Endodermal cell (in vitro differentiated cells): ENCODE results near the gene KRT25. TPM values are rescaled to one million over a fixed set of nuclear protein-coding genes. Genes with fewer than 3 reads are reported as not detected.

ENCODE experiments used
- DNase-seq: peaks from one replicate; pipeline ENCODE4 v3.0.0-alpha.2; 2017
- H3K27ac ChIP-seq: 2 replicates; pipeline ENCODE4 v1.5.1; 2013; ENCODE audit warnings: mild to moderate bottlenecking, low read depth, low read length, moderate library complexity
- H3K27me3 ChIP-seq: 2 replicates; pipeline ENCODE4 v1.6.1; 2013; ENCODE audit warnings: mild to moderate bottlenecking, low read length, moderate library complexity; ENCODE audit not compliant: insufficient read depth, control insufficient read depth, poor library complexity, severe bottlenecking
- H3K36me3 ChIP-seq: 2 replicates; pipeline ENCODE4 v1.7.0; 2013; ENCODE audit warnings: mild to moderate bottlenecking, low read length, moderate library complexity; ENCODE audit not compliant: control insufficient read depth, insufficient read depth
- H3K4me1 ChIP-seq: one replicate; pipeline ENCODE4 v1.7.0; 2013; ENCODE audit warnings: low read length; ENCODE audit not compliant: control insufficient read depth, insufficient read depth
- H3K4me3 ChIP-seq: 2 replicates; pipeline ENCODE4 v1.5.1; 2013; ENCODE audit warnings: mild to moderate bottlenecking, low read length, moderate library complexity
- H3K9ac ChIP-seq: 2 replicates; pipeline ENCODE4 v1.6.1; 2013; ENCODE audit warnings: mild to moderate bottlenecking, low read length, moderate library complexity; ENCODE audit not compliant: poor library complexity, severe bottlenecking; ENCODE audit errors: extremely low read depth
- H3K9me3 ChIP-seq: 2 replicates; pipeline ENCODE4 v1.6.1; 2013; ENCODE audit warnings: mild to moderate bottlenecking, low read length, moderate library complexity; ENCODE audit not compliant: control insufficient read depth
- H3K27ac Mint-ChIP-seq: 2 replicates; pipeline ENCODE4 v1.8.0; 2020; ENCODE audit warnings: mixed read lengths
- H3K27me3 Mint-ChIP-seq: 2 replicates; pipeline ENCODE4 v1.8.0; 2021; ENCODE audit warnings: mild to moderate bottlenecking, mixed read lengths; ENCODE audit not compliant: insufficient read depth
- H3K36me3 Mint-ChIP-seq: 2 replicates; pipeline ENCODE4 v1.8.0; 2020; ENCODE audit warnings: low read depth, mixed read lengths
- H3K4me1 Mint-ChIP-seq: 2 replicates; pipeline ENCODE4 v1.8.0; 2020; ENCODE audit warnings: mixed read lengths
- H3K4me3 Mint-ChIP-seq: 2 replicates; pipeline ENCODE4 v1.8.0; 2020; ENCODE audit warnings: mild to moderate bottlenecking, moderate library complexity, mixed read lengths
- H3K9me3 Mint-ChIP-seq: 2 replicates; pipeline ENCODE4 v1.8.0; 2020; ENCODE audit warnings: mild to moderate bottlenecking, mixed read lengths
- WGBS, 2 experiments: methylation state at CpG; one replicate each; pipeline versions ENCODE4 v1.1.5 to v1.1.7; 2013; ENCODE audit warnings: missing lambda C conversion rate in 2 of 2, mixed read lengths in 1 of 2; ENCODE audit not compliant: insufficient coverage in 1 of 2, insufficient read length in 1 of 2; 5-methylcytosine and 5-hydroxymethylcytosine counted together
- total RNA-seq, 2 donors: library from RNA; stranded (reverse); fragmentation: NEBNext Ultra II Directional in 1 of 2; extraction: Animal tissue kit (Norgen Biotek cat#: 25700) in 1 of 2; gene quantifications; 2 replicates in 1 of 2; 3 replicates in 1 of 2; pipeline ENCODE4 v1.2.1, GENCODE V29; 2021
- TF ChIP-seq, protein P1 (sequence below): fragments of 200-600 bp; sonication (generic); conservative IDR thresholded peaks from 2 replicates; pipeline ENCODE4 v1.5.0; 2021; ENCODE audit warnings: antibody characterized with exemption, mild to moderate bottlenecking

The KRT25 gene
- total RNA-seq, 2 donors from 2014 or later: not detected

DNA sequence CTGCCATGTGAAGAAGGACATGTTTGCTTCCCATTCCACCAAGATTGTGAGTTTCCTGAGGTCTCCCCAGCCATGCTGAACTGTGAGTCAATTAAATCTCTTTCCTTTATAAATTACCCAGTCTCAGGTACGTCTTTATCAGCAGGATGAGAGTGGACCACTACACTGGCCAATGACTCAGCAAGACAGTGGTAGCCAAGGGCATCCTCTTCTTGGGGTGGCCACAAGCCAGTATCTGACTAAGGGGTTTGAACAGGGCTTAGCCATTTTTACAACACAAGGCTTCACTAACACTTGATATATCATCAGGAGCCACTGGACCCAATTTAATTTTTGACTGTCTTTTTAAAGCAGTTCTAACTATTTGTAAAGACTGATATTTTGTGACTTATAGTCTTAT is 30.5 kb downstream of the KRT25 start:
- no peak overlapping the region for H3K27ac ChIP-seq
- peaks cover 12% of the 10 kb centered on the region for H3K9me3 ChIP-seq
- Mint-ChIP-seq H3K9me3 (peaks cover 7% of the 10 kb centered on the region), H3K4me3 (no peak overlapping the region), H3K4me1 (peaks cover 15% of the 10 kb centered on the region), H3K27me3 (peaks cover 6% of the 10 kb centered on the region), H3K27ac (no peak overlapping the region), H3K36me3 (no peaks in the 10 kb centered on the region)
- H3K9ac ChIP-seq: no peak overlapping the region
- WGBS, 2 experiments: 89% methylated on average over 1 of the region's 1 CpG; no CpG with 5 or more reads in 1 of the 2 experiments
- no peaks in the 10 kb centered on the region for H3K36me3 ChIP-seq
- no peaks in the 10 kb centered on the region for H3K27me3 ChIP-seq
- no peaks in the 10 kb centered on the region for H3K4me1 ChIP-seq
- TF ChIP-seq, protein P1, sequence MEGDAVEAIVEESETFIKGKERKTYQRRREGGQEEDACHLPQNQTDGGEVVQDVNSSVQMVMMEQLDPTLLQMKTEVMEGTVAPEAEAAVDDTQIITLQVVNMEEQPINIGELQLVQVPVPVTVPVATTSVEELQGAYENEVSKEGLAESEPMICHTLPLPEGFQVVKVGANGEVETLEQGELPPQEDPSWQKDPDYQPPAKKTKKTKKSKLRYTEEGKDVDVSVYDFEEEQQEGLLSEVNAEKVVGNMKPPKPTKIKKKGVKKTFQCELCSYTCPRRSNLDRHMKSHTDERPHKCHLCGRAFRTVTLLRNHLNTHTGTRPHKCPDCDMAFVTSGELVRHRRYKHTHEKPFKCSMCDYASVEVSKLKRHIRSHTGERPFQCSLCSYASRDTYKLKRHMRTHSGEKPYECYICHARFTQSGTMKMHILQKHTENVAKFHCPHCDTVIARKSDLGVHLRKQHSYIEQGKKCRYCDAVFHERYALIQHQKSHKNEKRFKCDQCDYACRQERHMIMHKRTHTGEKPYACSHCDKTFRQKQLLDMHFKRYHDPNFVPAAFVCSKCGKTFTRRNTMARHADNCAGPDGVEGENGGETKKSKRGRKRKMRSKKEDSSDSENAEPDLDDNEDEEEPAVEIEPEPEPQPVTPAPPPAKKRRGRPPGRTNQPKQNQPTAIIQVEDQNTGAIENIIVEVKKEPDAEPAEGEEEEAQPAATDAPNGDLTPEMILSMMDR: no peak
- H3K4me3 ChIP-seq: no peak overlapping the region
- no peak for DNase-seq

- H3K9me3 ChIP-seq: peaks cover 12% of the 10 kb centered on the region
- H3K36me3 ChIP-seq: no peaks in the 10 kb centered on the region
- Mint-ChIP-seq H3K36me3 (no peaks in the 10 kb centered on the region), H3K4me3 (no peak overlapping the region), H3K4me1 (peaks cover 15% of the 10 kb centered on the region), H3K27ac (no peak overlapping the region), H3K27me3 (peaks cover 5% of the 10 kb centered on the region), H3K9me3 (peaks cover 7% of the 10 kb centered on the region)
- DNase-seq: no peak
- WGBS, 2 experiments: 87 to 100% methylated on average over 1 of the region's 1 CpG
- no peak overlapping the region for H3K27ac ChIP-seq
- no peaks in the 10 kb centered on the region for H3K27me3 ChIP-seq
- TF ChIP-seq, protein P1: no peak
- no peaks in the 10 kb centered on the region for H3K4me1 ChIP-seq
- H3K9ac ChIP-seq: no peak overlapping the region
- no peak overlapping the region for H3K4me3 ChIP-seq
Observed at GRCh38 chr17:40722241-40722640, 32.9 kb downstream of the KRT25 start.

DNA sequence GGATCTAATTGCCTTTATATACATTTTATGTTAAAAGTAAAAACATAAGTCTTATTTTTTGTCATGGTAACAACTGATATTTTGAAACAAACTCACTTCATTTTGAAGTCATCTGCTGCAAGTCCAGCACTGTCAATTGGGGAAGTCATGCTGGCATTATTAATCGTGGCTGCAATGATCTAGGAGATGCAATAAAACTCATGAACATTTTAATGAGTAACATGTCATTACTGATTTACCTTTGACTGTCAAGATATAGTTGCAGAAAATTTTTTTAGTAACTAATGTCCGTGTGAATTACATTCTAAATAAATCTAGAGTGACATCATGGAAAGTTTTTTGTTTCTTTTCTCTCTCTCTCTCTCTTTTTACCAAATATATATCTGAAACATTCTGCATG is 34.2 kb downstream of the KRT25 start:
- 80 to 93% methylated on average over 1 to 2 of the region's 2 CpGs for WGBS, 2 experiments
- Mint-ChIP-seq H3K4me1 (peaks cover 12% of the 10 kb centered on the region), H3K27ac (no peak overlapping the region), H3K9me3 (peaks cover 7% of the 10 kb centered on the region), H3K36me3 (no peaks in the 10 kb centered on the region), H3K4me3 (no peak overlapping the region), H3K27me3 (peaks cover 5% of the 10 kb centered on the region)
- Histone ChIP-seq H3K36me3 (no peaks in the 10 kb centered on the region), H3K4me1 (no peaks in the 10 kb centered on the region), H3K4me3 (no peak overlapping the region), H3K27ac (no peak overlapping the region), H3K9me3 (peaks cover 12% of the 10 kb centered on the region), H3K27me3 (no peaks in the 10 kb centered on the region), H3K9ac (no peak overlapping the region)
- TF ChIP-seq, protein P1: no peak
- DNase-seq: no peak
